WTC11 (cell line): ENCODE measurements around the gene SLC44A5. TPM values are rescaled to one million over a fixed set of nuclear protein-coding genes. Genes with fewer than 3 reads are reported as not detected.

Experiments
- ATAC-seq: fragments of 200-7000 bp; cut with Tn5 transposase; 2 replicates; pipeline ENCODE4 v1.10.0; 2021; ENCODE audit warnings: mild to moderate bottlenecking, moderate library complexity
- CTCF ChIA-PET: fragments of 300-600 bp; sonication (Branson Sonifier 250); formaldehyde crosslinking; loops from one replicate; lab custom pipeline; 2021; ENCODE audit warnings: antibody characterized with exemption; lab: Charles Lee
- POLR2A ChIA-PET: fragments of 350-600 bp; sonication (Branson Sonifier 250); formaldehyde crosslinking; loops from one replicate; lab custom pipeline; 2021; ENCODE audit warnings: antibody characterized with exemption; lab: Charles Lee
- DNase-seq: peaks from one replicate; pipeline ENCODE4 v3.0.0; 2021; ENCODE audit warnings: low spot score
- H3K27ac Mint-ChIP-seq: 2 replicates; pipeline ENCODE4 v1.8.0; 2021; ENCODE audit warnings: mixed read lengths
- H3K27me3 Mint-ChIP-seq: 2 replicates; pipeline ENCODE4 v1.8.0; 2021; ENCODE audit warnings: low read depth, mild to moderate bottlenecking, moderate library complexity, mixed read lengths
- H3K36me3 Mint-ChIP-seq: 2 replicates; pipeline ENCODE4 v1.8.0; 2021; ENCODE audit warnings: mixed read lengths
- H3K4me1 Mint-ChIP-seq: 2 replicates; pipeline ENCODE4 v1.8.0; 2022; ENCODE audit warnings: mixed read lengths
- H3K4me3 Mint-ChIP-seq: 2 replicates; pipeline ENCODE4 v1.8.0; 2021; ENCODE audit warnings: mild to moderate bottlenecking, moderate library complexity, mixed read lengths
- H3K9me3 Mint-ChIP-seq: 2 replicates; pipeline ENCODE4 v1.8.0; 2021; ENCODE audit warnings: mixed read lengths
- ESRRA ChIP-seq: sonication (generic); formaldehyde crosslinking; IDR thresholded peaks from 2 replicates; pipeline ENCODE4 v1.8.1; 2022; ENCODE audit warnings: mild to moderate bottlenecking, missing genetic modification reagents, borderline replicate concordance
- HMGA2 ChIP-seq: fragments of 250-450 bp; sonication (Bioruptor Pico); IDR thresholded peaks from 2 replicates; pipeline ENCODE4 v1.4.0; 2021; ENCODE audit warnings: mild to moderate bottlenecking, moderate library complexity
- KAT7 ChIP-seq: sonication (generic); formaldehyde crosslinking; IDR thresholded peaks from 2 replicates; pipeline ENCODE4 v1.8.1; 2023; ENCODE audit warnings: missing genetic modification reagents, mild to moderate bottlenecking, borderline replicate concordance
- NFE2L1 ChIP-seq: sonication (generic); formaldehyde crosslinking; IDR thresholded peaks from 2 replicates; pipeline ENCODE4 v1.8.1; 2023; ENCODE audit warnings: missing genetic modification reagents
- PRRX2 ChIP-seq: fragments of 250-450 bp; sonication (Bioruptor Pico); IDR thresholded peaks from 2 replicates; pipeline ENCODE4 v1.8.0; 2021; ENCODE audit warnings: mild to moderate bottlenecking
- SP1 ChIP-seq: sonication (generic); formaldehyde crosslinking; conservative IDR thresholded peaks from 2 replicates; pipeline ENCODE4 v1.8.1; 2022; ENCODE audit warnings: missing genetic modification reagents
- ZBTB21 ChIP-seq: sonication (generic); formaldehyde crosslinking; IDR thresholded peaks from 2 replicates; pipeline ENCODE4 v1.8.1; 2023; ENCODE audit warnings: mild to moderate bottlenecking, missing genetic modification reagents, borderline replicate concordance
- ZNF121 ChIP-seq: sonication (generic); formaldehyde crosslinking; IDR thresholded peaks from 2 replicates; pipeline ENCODE4 v1.8.0; 2023; ENCODE audit warnings: missing genetic modification reagents
- ZNF263 ChIP-seq: sonication (generic); formaldehyde crosslinking; IDR thresholded peaks from 2 replicates; pipeline ENCODE4 v1.8.1; 2022; ENCODE audit warnings: low read depth, mild to moderate bottlenecking, moderate library complexity, missing genetic modification reagents
- total RNA-seq: library from RNA; stranded (reverse); gene quantifications from 3 replicates; pipeline ENCODE4 v1.2.3, GENCODE V29; 2021
- TF ChIP-seq, protein P1 (sequence below): sonication (generic); formaldehyde crosslinking; conservative IDR thresholded peaks from 2 replicates; pipeline ENCODE4 v1.8.1; 2023; ENCODE audit warnings: mild to moderate bottlenecking, low read depth, missing genetic modification reagents, moderate library complexity
- TF ChIP-seq, protein P2 (sequence below): sonication (generic); formaldehyde crosslinking; IDR thresholded peaks from 2 replicates; pipeline ENCODE4 v1.8.1; 2022; ENCODE audit warnings: mild to moderate bottlenecking, missing genetic modification reagents, moderate library complexity, borderline replicate concordance
- TF ChIP-seq, protein P3 (sequence below): fragments of 250-450 bp; sonication (Bioruptor Pico); IDR thresholded peaks from 2 replicates; pipeline ENCODE4 v2.1.2; 2022; ENCODE audit warnings: mild to moderate bottlenecking, moderate library complexity
- TF ChIP-seq, protein P4 (sequence below): sonication (generic); formaldehyde crosslinking; IDR thresholded peaks from 2 replicates; pipeline ENCODE4 v1.8.1; 2022; ENCODE audit warnings: mild to moderate bottlenecking, moderate library complexity, missing genetic modification reagents
- TF ChIP-seq, protein P5 (sequence below): sonication (generic); formaldehyde crosslinking; IDR thresholded peaks from 2 replicates; pipeline ENCODE4 v1.8.1; 2023; ENCODE audit warnings: mild to moderate bottlenecking, missing genetic modification reagents, borderline replicate concordance
- TF ChIP-seq, protein P6 (sequence below): sonication (generic); formaldehyde crosslinking; IDR thresholded peaks from 2 replicates; pipeline ENCODE4 v1.8.0; 2022; ENCODE audit warnings: mild to moderate bottlenecking, missing genetic modification reagents
- TF ChIP-seq, protein P7 (sequence below): sonication (generic); formaldehyde crosslinking; IDR thresholded peaks from 2 replicates; pipeline ENCODE4 v1.8.1; 2023; ENCODE audit warnings: mild to moderate bottlenecking, missing genetic modification reagents, moderate library complexity
- TF ChIP-seq, protein P8 (sequence below): fragments of 200-600 bp; IDR thresholded peaks from 2 replicates; pipeline ENCODE4 v1.8.0; 2022; ENCODE audit warnings: antibody characterized with exemption

Gene SLC44A5
- total RNA-seq, 1 experiment from 2014 or later: 1.8 TPM

DNA sequence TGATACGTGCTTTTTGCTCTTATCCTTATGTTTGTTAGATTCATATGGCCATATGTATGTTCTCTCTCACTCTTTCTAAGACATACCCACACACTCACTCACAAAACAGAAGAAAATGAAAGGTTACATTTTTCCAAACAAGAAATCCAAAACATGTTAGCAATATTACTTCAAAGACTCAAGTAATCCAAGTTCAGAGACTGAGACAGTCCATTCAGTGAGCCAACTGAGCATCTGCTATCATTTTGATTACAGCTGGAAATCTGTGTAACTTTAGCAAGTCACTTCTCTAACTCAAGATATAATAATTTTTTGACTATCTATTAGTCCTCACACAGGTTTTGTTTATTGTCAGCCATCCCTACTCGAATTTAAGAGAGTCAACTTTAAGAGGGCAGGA, 257.9 kb downstream of the SLC44A5 start (continued):
- TF ChIP-seq, protein P1, sequence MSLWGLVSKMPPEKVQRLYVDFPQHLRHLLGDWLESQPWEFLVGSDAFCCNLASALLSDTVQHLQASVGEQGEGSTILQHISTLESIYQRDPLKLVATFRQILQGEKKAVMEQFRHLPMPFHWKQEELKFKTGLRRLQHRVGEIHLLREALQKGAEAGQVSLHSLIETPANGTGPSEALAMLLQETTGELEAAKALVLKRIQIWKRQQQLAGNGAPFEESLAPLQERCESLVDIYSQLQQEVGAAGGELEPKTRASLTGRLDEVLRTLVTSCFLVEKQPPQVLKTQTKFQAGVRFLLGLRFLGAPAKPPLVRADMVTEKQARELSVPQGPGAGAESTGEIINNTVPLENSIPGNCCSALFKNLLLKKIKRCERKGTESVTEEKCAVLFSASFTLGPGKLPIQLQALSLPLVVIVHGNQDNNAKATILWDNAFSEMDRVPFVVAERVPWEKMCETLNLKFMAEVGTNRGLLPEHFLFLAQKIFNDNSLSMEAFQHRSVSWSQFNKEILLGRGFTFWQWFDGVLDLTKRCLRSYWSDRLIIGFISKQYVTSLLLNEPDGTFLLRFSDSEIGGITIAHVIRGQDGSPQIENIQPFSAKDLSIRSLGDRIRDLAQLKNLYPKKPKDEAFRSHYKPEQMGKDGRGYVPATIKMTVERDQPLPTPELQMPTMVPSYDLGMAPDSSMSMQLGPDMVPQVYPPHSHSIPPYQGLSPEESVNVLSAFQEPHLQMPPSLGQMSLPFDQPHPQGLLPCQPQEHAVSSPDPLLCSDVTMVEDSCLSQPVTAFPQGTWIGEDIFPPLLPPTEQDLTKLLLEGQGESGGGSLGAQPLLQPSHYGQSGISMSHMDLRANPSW (CRISPR knock-in tag): no peak
- TF ChIP-seq, protein P2, sequence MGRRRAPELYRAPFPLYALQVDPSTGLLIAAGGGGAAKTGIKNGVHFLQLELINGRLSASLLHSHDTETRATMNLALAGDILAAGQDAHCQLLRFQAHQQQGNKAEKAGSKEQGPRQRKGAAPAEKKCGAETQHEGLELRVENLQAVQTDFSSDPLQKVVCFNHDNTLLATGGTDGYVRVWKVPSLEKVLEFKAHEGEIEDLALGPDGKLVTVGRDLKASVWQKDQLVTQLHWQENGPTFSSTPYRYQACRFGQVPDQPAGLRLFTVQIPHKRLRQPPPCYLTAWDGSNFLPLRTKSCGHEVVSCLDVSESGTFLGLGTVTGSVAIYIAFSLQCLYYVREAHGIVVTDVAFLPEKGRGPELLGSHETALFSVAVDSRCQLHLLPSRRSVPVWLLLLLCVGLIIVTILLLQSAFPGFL (CRISPR knock-in tag): no peak
- TF ChIP-seq PRRX2 (no peak), ZNF263 (CRISPR knock-in tag) (no peak), ESRRA (CRISPR knock-in tag) (no peak), ZNF121 (CRISPR knock-in tag) (no peak)
- TF ChIP-seq, protein P3, sequence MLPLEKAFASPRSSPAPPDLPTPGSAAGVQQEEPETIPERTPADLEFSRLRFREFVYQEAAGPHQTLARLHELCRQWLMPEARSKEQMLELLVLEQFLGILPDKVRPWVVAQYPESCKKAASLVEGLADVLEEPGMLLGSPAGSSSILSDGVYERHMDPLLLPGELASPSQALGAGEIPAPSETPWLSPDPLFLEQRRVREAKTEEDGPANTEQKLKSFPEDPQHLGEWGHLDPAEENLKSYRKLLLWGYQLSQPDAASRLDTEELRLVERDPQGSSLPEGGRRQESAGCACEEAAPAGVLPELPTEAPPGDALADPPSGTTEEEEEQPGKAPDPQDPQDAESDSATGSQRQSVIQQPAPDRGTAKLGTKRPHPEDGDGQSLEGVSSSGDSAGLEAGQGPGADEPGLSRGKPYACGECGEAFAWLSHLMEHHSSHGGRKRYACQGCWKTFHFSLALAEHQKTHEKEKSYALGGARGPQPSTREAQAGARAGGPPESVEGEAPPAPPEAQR (CRISPR knock-in tag): no peak

DNA sequence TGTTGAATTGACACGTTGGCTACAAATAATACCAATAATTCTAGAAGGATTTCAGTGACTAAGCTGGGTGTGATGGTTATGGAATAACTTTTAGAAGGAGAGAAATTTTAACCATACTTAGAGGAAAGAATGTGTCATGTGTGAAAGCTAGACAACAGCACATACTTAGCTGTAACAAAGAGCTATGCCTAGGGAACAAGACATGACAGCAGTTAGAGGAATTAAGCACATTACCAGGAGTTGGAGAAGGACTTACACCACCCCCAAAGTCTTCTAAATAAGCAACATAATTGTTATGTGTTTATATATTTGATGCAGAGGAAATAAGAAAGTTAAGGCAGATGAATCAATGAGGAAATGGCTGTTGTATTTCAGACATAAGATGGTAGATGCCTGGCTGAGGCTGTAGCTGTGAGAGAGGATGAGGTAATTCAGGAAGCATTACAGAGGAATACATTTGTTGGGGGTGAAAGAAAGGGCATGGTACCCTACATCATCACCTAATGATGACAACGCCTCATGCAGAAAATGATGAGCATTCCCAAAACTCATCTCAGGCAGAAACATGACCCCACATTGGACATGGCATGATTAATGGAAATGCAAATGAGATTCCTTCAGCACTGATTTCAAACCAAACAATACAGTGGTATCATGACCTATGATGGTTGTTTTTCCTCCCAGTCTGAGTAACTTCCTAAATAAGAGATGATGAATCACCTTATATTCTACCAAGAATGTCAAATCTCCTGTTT, 265.2 kb downstream of the SLC44A5 start:
- Mint-ChIP-seq H3K4me1 (peaks cover 22% of the 10 kb centered on the region), H3K36me3 (peaks cover 4% of the 10 kb centered on the region; the same call in 1 of the 2 replicates), H3K9me3 (peaks cover 10% of the 10 kb centered on the region), H3K27ac (no peak overlapping the region), H3K27me3 (no peaks in the 10 kb centered on the region), H3K4me3 (no peak overlapping the region)
- ChIA-PET CTCF (no interaction called here), POLR2A (no interaction called here)
- no peak for TF ChIP-seq SP1 (CRISPR knock-in tag)
- no peak for ATAC-seq
- DNase-seq: no peak

DNA sequence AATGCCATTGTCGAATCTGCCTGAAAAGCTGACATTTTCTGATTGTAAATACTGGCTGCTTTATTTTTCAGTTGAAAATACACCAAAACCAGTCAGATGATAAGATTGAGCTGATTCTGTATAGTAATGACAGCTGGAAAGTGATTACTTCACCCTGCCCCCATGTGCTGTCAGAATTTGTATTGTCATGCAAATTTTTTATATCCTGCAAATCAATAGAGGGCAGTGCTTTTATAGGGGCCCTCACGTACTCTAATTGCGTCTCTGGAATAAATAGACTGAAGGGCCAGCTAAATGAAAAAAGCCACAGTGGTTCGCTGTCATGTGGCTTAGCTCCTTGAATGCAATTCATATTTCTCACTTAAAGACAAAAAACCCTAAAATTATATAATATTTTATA, 268.1 kb downstream of the SLC44A5 start:
- ATAC-seq (no peak), DNase-seq (no peak)
- ChIA-PET POLR2A (no interaction called here), CTCF (interaction anchor here (1.0 to 1.5 kb wide), 6 partner anchors 12 to 272 kb away, joined by 3 to 4 read pairs (median 3); no protein-coding TSS in a partner anchor)
- Mint-ChIP-seq H3K27me3 (no peaks in the 10 kb centered on the region), H3K4me1 (peaks cover 32% of the 10 kb centered on the region), H3K36me3 (no peaks in the 10 kb centered on the region), H3K9me3 (no peaks in the 10 kb centered on the region), H3K4me3 (no peak overlapping the region), H3K27ac (no peak overlapping the region)
- TF ChIP-seq, protein P4, sequence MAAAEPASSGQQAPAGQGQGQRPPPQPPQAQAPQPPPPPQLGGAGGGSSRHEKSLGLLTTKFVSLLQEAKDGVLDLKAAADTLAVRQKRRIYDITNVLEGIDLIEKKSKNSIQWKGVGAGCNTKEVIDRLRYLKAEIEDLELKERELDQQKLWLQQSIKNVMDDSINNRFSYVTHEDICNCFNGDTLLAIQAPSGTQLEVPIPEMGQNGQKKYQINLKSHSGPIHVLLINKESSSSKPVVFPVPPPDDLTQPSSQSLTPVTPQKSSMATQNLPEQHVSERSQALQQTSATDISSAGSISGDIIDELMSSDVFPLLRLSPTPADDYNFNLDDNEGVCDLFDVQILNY: no peak
- TF ChIP-seq NFE2L1 (CRISPR knock-in tag) (no peak), ZBTB21 (no peak), KAT7 (no peak), ZNF263 (CRISPR knock-in tag) (no peak), HMGA2 (no peak)
- TF ChIP-seq, protein P5, sequence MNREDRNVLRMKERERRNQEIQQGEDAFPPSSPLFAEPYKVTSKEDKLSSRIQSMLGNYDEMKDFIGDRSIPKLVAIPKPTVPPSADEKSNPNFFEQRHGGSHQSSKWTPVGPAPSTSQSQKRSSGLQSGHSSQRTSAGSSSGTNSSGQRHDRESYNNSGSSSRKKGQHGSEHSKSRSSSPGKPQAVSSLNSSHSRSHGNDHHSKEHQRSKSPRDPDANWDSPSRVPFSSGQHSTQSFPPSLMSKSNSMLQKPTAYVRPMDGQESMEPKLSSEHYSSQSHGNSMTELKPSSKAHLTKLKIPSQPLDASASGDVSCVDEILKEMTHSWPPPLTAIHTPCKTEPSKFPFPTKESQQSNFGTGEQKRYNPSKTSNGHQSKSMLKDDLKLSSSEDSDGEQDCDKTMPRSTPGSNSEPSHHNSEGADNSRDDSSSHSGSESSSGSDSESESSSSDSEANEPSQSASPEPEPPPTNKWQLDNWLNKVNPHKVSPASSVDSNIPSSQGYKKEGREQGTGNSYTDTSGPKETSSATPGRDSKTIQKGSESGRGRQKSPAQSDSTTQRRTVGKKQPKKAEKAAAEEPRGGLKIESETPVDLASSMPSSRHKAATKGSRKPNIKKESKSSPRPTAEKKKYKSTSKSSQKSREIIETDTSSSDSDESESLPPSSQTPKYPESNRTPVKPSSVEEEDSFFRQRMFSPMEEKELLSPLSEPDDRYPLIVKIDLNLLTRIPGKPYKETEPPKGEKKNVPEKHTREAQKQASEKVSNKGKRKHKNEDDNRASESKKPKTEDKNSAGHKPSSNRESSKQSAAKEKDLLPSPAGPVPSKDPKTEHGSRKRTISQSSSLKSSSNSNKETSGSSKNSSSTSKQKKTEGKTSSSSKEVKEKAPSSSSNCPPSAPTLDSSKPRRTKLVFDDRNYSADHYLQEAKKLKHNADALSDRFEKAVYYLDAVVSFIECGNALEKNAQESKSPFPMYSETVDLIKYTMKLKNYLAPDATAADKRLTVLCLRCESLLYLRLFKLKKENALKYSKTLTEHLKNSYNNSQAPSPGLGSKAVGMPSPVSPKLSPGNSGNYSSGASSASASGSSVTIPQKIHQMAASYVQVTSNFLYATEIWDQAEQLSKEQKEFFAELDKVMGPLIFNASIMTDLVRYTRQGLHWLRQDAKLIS: no peak
- TF ChIP-seq, protein P6, sequence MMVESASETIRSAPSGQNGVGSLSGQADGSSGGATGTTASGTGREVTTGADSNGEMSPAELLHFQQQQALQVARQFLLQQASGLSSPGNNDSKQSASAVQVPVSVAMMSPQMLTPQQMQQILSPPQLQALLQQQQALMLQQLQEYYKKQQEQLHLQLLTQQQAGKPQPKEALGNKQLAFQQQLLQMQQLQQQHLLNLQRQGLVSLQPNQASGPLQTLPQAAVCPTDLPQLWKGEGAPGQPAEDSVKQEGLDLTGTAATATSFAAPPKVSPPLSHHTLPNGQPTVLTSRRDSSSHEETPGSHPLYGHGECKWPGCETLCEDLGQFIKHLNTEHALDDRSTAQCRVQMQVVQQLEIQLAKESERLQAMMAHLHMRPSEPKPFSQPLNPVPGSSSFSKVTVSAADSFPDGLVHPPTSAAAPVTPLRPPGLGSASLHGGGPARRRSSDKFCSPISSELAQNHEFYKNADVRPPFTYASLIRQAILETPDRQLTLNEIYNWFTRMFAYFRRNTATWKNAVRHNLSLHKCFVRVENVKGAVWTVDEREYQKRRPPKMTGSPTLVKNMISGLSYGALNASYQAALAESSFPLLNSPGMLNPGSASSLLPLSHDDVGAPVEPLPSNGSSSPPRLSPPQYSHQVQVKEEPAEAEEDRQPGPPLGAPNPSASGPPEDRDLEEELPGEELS (CRISPR knock-in tag): no peak
- TF ChIP-seq, protein P7, sequence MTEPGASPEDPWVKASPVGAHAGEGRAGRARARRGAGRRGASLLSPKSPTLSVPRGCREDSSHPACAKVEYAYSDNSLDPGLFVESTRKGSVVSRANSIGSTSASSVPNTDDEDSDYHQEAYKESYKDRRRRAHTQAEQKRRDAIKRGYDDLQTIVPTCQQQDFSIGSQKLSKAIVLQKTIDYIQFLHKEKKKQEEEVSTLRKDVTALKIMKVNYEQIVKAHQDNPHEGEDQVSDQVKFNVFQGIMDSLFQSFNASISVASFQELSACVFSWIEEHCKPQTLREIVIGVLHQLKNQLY: no peak
- TF ChIP-seq, protein P8, sequence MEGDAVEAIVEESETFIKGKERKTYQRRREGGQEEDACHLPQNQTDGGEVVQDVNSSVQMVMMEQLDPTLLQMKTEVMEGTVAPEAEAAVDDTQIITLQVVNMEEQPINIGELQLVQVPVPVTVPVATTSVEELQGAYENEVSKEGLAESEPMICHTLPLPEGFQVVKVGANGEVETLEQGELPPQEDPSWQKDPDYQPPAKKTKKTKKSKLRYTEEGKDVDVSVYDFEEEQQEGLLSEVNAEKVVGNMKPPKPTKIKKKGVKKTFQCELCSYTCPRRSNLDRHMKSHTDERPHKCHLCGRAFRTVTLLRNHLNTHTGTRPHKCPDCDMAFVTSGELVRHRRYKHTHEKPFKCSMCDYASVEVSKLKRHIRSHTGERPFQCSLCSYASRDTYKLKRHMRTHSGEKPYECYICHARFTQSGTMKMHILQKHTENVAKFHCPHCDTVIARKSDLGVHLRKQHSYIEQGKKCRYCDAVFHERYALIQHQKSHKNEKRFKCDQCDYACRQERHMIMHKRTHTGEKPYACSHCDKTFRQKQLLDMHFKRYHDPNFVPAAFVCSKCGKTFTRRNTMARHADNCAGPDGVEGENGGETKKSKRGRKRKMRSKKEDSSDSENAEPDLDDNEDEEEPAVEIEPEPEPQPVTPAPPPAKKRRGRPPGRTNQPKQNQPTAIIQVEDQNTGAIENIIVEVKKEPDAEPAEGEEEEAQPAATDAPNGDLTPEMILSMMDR: no peak
